HL-60 (cell line): ENCODE data around the gene CFAP161.

Experiments
- CTCF ChIP-seq: IDR thresholded peaks from one replicate; pipeline ENCODE4 v1.5.1; 2011; ENCODE audit warnings: low read length, control low read depth, inconsistent platforms; ENCODE audit not compliant: insufficient read depth
- GABPA ChIP-seq: IDR thresholded peaks from 2 replicates; pipeline ENCODE4 v1.6.1; 2012; ENCODE audit warnings: low read depth
- POLR2AphosphoS5 ChIP-seq: IDR thresholded peaks from 2 replicates; pipeline ENCODE4 v1.6.1; 2012; ENCODE audit warnings: low read depth
- REST ChIP-seq: IDR thresholded peaks from 2 replicates; pipeline ENCODE4 v1.6.1; 2012; ENCODE audit warnings: low read depth; ENCODE audit not compliant: insufficient replicate concordance
- SPI1 ChIP-seq: IDR thresholded peaks from 2 replicates; pipeline ENCODE4 v1.6.1; 2012; ENCODE audit warnings: low read depth, mild to moderate bottlenecking, borderline replicate concordance

- TF ChIP-seq CTCF (no peak), POLR2AphosphoS5 (no peak), REST (no peak), GABPA (no peak), SPI1 (no peak)
Measured at GRCh38 chr15:81165535-81165934, 31.5 kb downstream of the CFAP161 start.
